WI38 (cell line): ENCODE data around the gene XPNPEP1.

Experiments used
- H3K4me3 ChIP-seq: 2 replicates; pipeline ENCODE4 v1.5.1; 2011; ENCODE audit warnings: low read depth, mild to moderate bottlenecking, control low read depth, low read length
- TF ChIP-seq, protein P1 (sequence below): IDR thresholded peaks from 2 replicates; pipeline ENCODE4 v1.5.1; 2012; ENCODE audit warnings: low read depth, mild to moderate bottlenecking, control low read depth, low read length

The XPNPEP1 gene

GRCh38 chr10:109966961-109967738 lies 43.8 kb upstream of the XPNPEP1 start:
- peak overlapping the region; percentile 34 for H3K4me3 ChIP-seq
- TF ChIP-seq, protein P1, sequence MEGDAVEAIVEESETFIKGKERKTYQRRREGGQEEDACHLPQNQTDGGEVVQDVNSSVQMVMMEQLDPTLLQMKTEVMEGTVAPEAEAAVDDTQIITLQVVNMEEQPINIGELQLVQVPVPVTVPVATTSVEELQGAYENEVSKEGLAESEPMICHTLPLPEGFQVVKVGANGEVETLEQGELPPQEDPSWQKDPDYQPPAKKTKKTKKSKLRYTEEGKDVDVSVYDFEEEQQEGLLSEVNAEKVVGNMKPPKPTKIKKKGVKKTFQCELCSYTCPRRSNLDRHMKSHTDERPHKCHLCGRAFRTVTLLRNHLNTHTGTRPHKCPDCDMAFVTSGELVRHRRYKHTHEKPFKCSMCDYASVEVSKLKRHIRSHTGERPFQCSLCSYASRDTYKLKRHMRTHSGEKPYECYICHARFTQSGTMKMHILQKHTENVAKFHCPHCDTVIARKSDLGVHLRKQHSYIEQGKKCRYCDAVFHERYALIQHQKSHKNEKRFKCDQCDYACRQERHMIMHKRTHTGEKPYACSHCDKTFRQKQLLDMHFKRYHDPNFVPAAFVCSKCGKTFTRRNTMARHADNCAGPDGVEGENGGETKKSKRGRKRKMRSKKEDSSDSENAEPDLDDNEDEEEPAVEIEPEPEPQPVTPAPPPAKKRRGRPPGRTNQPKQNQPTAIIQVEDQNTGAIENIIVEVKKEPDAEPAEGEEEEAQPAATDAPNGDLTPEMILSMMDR, result no peak

- TF ChIP-seq, protein P1, result no peak
- H3K4me3 ChIP-seq, result no peak overlapping the region
Observed at GRCh38 chr10:109964318-109964717, 41.0 kb upstream of the XPNPEP1 start.

GRCh38 chr10:109963439-109963838 lies 40.1 kb upstream of the XPNPEP1 start:
- no peak overlapping the region for H3K4me3 ChIP-seq
- TF ChIP-seq, protein P1, result no peak

- no peak overlapping the region for H3K4me3 ChIP-seq
- TF ChIP-seq, protein P1, result no peak
Observed at GRCh38 chr10:109962247-109962646, 38.9 kb upstream of the XPNPEP1 start.

- TF ChIP-seq, protein P1, result no peak
- no peak overlapping the region for H3K4me3 ChIP-seq
Observed at GRCh38 chr10:109961174-109962001, 38.1 kb upstream of the XPNPEP1 start.

- TF ChIP-seq, protein P1, result no peak
- no peak overlapping the region for H3K4me3 ChIP-seq
Observed at GRCh38 chr10:109960682-109961081, 37.4 kb upstream of the XPNPEP1 start.
